Posterior vena cava (tissue), 2 donors: Measurements from ENCODE around the gene ACOX3. TPM values are rescaled to one million over a fixed set of nuclear protein-coding genes. Genes with fewer than 3 reads are reported as not detected.
"Not testable (repeated sequence)": the region's sequence is repeated elsewhere in the genome, so short reads cannot be mapped to it uniquely, and the experiment has no call there.

Source experiments
- DNase-seq: peaks from one replicate; pipeline ENCODE4 v3.0.0-alpha.2; 2020; ENCODE audit warnings: low spot score
- intact Hi-C, 2 donors: fragments of 100-400 bp; cut with DNase I; formaldehyde crosslinking; loops; one replicate each; pipeline versions ENCODE4 v1.14.1 to v1.14.2; 2022 to 2023
- total RNA-seq, 2 donors: library from RNA; stranded (reverse); fragmentation: NEBNext Ultra II Directional; extraction: Animal tissue kit (Norgen Biotek cat#: 25700); gene quantifications; one replicate each; pipeline ENCODE4 v1.2.1, GENCODE V29; 2021
- donor health status: DM: yes; HTN: yes; CAD: no.
- donor health status: DM: yes; HTN: yes; CAD: no.

The ACOX3 gene
- total RNA-seq, 2 donors from 2014 or later: 29.7 to 36.8 TPM

- intact Hi-C loops: no loop called here
- no peak for DNase-seq
Observed at GRCh38 chr4:8439914-8440491, 520 bp downstream of the ACOX3 start.

- no peak for DNase-seq
- intact Hi-C loops: no loop called here
Observed at GRCh38 chr4:8439168-8439567, 1.4 kb downstream of the ACOX3 start.

GRCh38 chr4:8438743-8439142 lies 1.8 kb downstream of the ACOX3 start:
- DNase-seq: no peak
- intact Hi-C loops: no loop called here

- intact Hi-C loops: no loop called here
- DNase-seq: no peak
Observed at GRCh38 chr4:8437281-8437680, 3.2 kb downstream of the ACOX3 start.

GRCh38 chr4:8435656-8436121 lies 4.8 kb downstream of the ACOX3 start:
- intact Hi-C loops: no loop called here
- DNase-seq: no peak

- intact Hi-C loops: no loop called here
- DNase-seq: no peak
Observed at GRCh38 chr4:8434251-8435073, 6.1 kb downstream of the ACOX3 start.

GRCh38 chr4:8433136-8433535 lies 7.4 kb downstream of the ACOX3 start:
- intact Hi-C loops: no loop called here

GRCh38 chr4:8431553-8431952 lies 9.0 kb downstream of the ACOX3 start:
- intact Hi-C loops: no loop called here
- DNase-seq: no peak

More at GRCh38 chr4:8433136-8433535, 7.4 kb downstream of the ACOX3 start:
- DNase-seq: no peak

- peak; percentile 96 for DNase-seq
- intact Hi-C loops: no loop called here
Observed at GRCh38 chr4:8428288-8429097, 12.0 kb downstream of the ACOX3 start.

- DNase-seq: peak; percentile 81
- intact Hi-C loops: no loop called here
Observed at GRCh38 chr4:8427761-8428287, 12.7 kb downstream of the ACOX3 start.

- no peak for DNase-seq
- intact Hi-C loops: no loop called here
Observed at GRCh38 chr4:8427262-8427661, 13.3 kb downstream of the ACOX3 start.

GRCh38 chr4:8422786-8423185 lies 17.7 kb downstream of the ACOX3 start:
- intact Hi-C loops: no loop called here
- DNase-seq: no peak

GRCh38 chr4:8422327-8422726 lies 18.2 kb downstream of the ACOX3 start:
- DNase-seq: no peak
- intact Hi-C loops: no loop called here

GRCh38 chr4:8420151-8420550 lies 20.4 kb downstream of the ACOX3 start:
- DNase-seq, intact Hi-C loops: not testable (repeated sequence)

GRCh38 chr4:8419222-8420041 lies 21.1 kb downstream of the ACOX3 start:
- DNase-seq: peak; percentile 11
- intact Hi-C loops: no loop called here

- intact Hi-C loops: no loop called here
- DNase-seq: no peak
Observed at GRCh38 chr4:8417071-8417614, 23.4 kb downstream of the ACOX3 start.

- DNase-seq: no peak
- intact Hi-C loops: no loop called here
Observed at GRCh38 chr4:8414377-8414776, 26.1 kb downstream of the ACOX3 start.

GRCh38 chr4:8412288-8412687 lies 28.2 kb downstream of the ACOX3 start:
- no peak for DNase-seq
- intact Hi-C loops: no loop called here
